H1 (cell line): ENCODE measurements around the gene SMARCAL1.

Source experiments
- RFX5 ChIP-seq: IDR thresholded peaks from 2 replicates; pipeline ENCODE4 v1.6.1; 2011; ENCODE audit warnings: low read depth, low read length, improper control_type of control experiment, borderline replicate concordance
- TCF12 ChIP-seq: IDR thresholded peaks from 2 replicates; pipeline ENCODE4 v1.6.1; 2011; ENCODE audit warnings: low read depth, mild to moderate bottlenecking, low read length

DNA sequence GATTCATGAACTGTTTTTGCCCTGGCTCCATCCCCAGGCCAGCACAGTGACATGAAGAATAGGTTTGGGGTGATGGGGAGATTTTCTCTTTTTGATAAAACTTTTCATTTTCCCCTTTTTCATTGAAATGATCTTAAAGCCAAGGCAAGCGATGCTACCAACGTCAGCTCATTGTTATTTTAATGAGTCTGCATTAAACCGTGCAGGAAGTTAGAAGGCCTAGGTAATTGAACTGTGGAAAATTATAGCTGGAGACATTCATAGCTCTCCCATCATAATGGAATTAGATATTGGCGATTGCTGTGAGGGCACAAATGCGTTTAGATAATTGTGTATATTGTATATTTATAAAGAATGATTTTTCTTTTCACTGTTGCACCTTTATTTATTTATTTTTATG is 33.2 kb downstream of the SMARCAL1 start:
- TF ChIP-seq TCF12 (no peak), RFX5 (no peak)
